ENCODE measurements around the gene CNGA4. TPM values are rescaled to one million over a fixed set of nuclear protein-coding genes. Genes with fewer than 3 reads are reported as not detected.

CNGA4 gene
- total RNA-seq, 2 experiments from 2014 or later, result 0.16 TPM; not detected in 1

- Mint-ChIP-seq H3K27me3 (no peaks in the 10 kb centered on the region), H3K4me3 (no peak overlapping the region), H3K36me3 (ENCODE audit: low read depth) (peaks cover 57% of the 10 kb centered on the region), H3K4me1 (ENCODE audit: low read depth) (peaks cover 6% of the 10 kb centered on the region), H3K9me3 (no peaks in the 10 kb centered on the region), H3K27ac (no peak overlapping the region)
- peaks cover 78% of the 10 kb centered on the region for H3K36me3 ChIP-seq (ENCODE audit: insufficient read depth, low read length)
- H3K27me3 ChIP-seq (ENCODE audit: control insufficient read depth in 1 of 2, insufficient read depth in 2 of 2, low read length in 2 of 2), result no peaks in the 10 kb centered on the region
- DNase-seq, result no peak
- POLR2A ChIA-PET, result no interaction called here
- H3K9me3 ChIP-seq (ENCODE audit: control insufficient read depth in 1 of 2, insufficient read depth in 1 of 2, low read length in 2 of 2), result no peaks in the 10 kb centered on the region
- H3K27ac ChIP-seq (ENCODE audit: low read depth in 1 of 2, low read length in 2 of 2), result no peak overlapping the region
- no peak for ATAC-seq (ENCODE audit: poor library complexity)
- intact Hi-C loops (cut with DNase I, micrococcal nuclease), result no loop called here
- no peak overlapping the region for H3K4me3 ChIP-seq (ENCODE audit: low read length)
- TF ChIP-seq, protein P1, sequence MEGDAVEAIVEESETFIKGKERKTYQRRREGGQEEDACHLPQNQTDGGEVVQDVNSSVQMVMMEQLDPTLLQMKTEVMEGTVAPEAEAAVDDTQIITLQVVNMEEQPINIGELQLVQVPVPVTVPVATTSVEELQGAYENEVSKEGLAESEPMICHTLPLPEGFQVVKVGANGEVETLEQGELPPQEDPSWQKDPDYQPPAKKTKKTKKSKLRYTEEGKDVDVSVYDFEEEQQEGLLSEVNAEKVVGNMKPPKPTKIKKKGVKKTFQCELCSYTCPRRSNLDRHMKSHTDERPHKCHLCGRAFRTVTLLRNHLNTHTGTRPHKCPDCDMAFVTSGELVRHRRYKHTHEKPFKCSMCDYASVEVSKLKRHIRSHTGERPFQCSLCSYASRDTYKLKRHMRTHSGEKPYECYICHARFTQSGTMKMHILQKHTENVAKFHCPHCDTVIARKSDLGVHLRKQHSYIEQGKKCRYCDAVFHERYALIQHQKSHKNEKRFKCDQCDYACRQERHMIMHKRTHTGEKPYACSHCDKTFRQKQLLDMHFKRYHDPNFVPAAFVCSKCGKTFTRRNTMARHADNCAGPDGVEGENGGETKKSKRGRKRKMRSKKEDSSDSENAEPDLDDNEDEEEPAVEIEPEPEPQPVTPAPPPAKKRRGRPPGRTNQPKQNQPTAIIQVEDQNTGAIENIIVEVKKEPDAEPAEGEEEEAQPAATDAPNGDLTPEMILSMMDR (IDR thresholded peaks at IDR 0.05), result no peak
- CTCF ChIA-PET, result no interaction called here
- no peaks in the 10 kb centered on the region for H3K4me1 ChIP-seq (ENCODE audit: insufficient read depth, low read length)
Observed at GRCh38 chr11:6214530-6214929, 24.4 kb upstream of the CNGA4 start.

- no peaks in the 10 kb centered on the region for H3K27me3 Mint-ChIP-seq
- no peaks in the 10 kb centered on the region for H3K9me3 ChIP-seq (ENCODE audit: control insufficient read depth in 1 of 2, insufficient read depth in 1 of 2, low read length in 2 of 2)
- no peak overlapping the region for H3K27ac ChIP-seq (ENCODE audit: low read depth in 1 of 2, low read length in 2 of 2)
- H3K4me3 ChIP-seq (ENCODE audit: low read length), result no peak overlapping the region
- no peak overlapping the region for H3K4me3 Mint-ChIP-seq
- H3K36me3 ChIP-seq (ENCODE audit: insufficient read depth, low read length), result peaks cover 79% of the 10 kb centered on the region
- peaks cover 66% of the 10 kb centered on the region for H3K36me3 Mint-ChIP-seq (ENCODE audit: low read depth)
- CTCF ChIA-PET, result no interaction called here
- H3K4me1 ChIP-seq (ENCODE audit: insufficient read depth, low read length), result no peaks in the 10 kb centered on the region
- POLR2A ChIA-PET, result interaction anchor here (1.6 kb wide), 1 partner anchor 9 kb away, joined by 4 read pairs; no protein-coding TSS in a partner anchor
- no peaks in the 10 kb centered on the region for H3K27me3 ChIP-seq (ENCODE audit: control insufficient read depth in 1 of 2, insufficient read depth in 2 of 2, low read length in 2 of 2)
- ATAC-seq (ENCODE audit: poor library complexity) (no peak), DNase-seq (no peak)
- intact Hi-C loops (cut with DNase I, micrococcal nuclease), result no loop called here
- H3K4me1 Mint-ChIP-seq (ENCODE audit: low read depth), result peaks cover 16% of the 10 kb centered on the region
- H3K27ac Mint-ChIP-seq, result no peak overlapping the region
- TF ChIP-seq, protein P1 (IDR thresholded peaks at IDR 0.05), result no peak
- no peaks in the 10 kb centered on the region for H3K9me3 Mint-ChIP-seq
Observed at GRCh38 chr11:6216501-6216900, 22.4 kb upstream of the CNGA4 start.

- no peak for ATAC-seq (ENCODE audit: poor library complexity)
- Histone ChIP-seq H3K4me3 (ENCODE audit: low read length) (no peak overlapping the region), H3K27ac (ENCODE audit: low read depth in 1 of 2, low read length in 2 of 2) (no peak overlapping the region), H3K36me3 (ENCODE audit: insufficient read depth, low read length) (peaks cover 81% of the 10 kb centered on the region), H3K9me3 (ENCODE audit: control insufficient read depth in 1 of 2, insufficient read depth in 1 of 2, low read length in 2 of 2) (no peaks in the 10 kb centered on the region), H3K4me1 (ENCODE audit: insufficient read depth, low read length) (no peaks in the 10 kb centered on the region), H3K27me3 (ENCODE audit: control insufficient read depth in 1 of 2, insufficient read depth in 2 of 2, low read length in 2 of 2) (no peaks in the 10 kb centered on the region)
- H3K27ac Mint-ChIP-seq, result no peak overlapping the region
- no peaks in the 10 kb centered on the region for H3K27me3 Mint-ChIP-seq
- DNase-seq, result no peak
- TF ChIP-seq, protein P1 (IDR thresholded peaks at IDR 0.05), result no peak
- H3K4me3 Mint-ChIP-seq, result no peak overlapping the region
- intact Hi-C loops (cut with DNase I, micrococcal nuclease), result no loop called here
- peaks cover 78% of the 10 kb centered on the region for H3K36me3 Mint-ChIP-seq (ENCODE audit: low read depth)
- peaks cover 16% of the 10 kb centered on the region for H3K4me1 Mint-ChIP-seq (ENCODE audit: low read depth)
- H3K9me3 Mint-ChIP-seq, result no peaks in the 10 kb centered on the region
- POLR2A ChIA-PET, result no interaction called here
- CTCF ChIA-PET, result no interaction called here
Observed at GRCh38 chr11:6217722-6218121, 21.2 kb upstream of the CNGA4 start.
